ENCODE results near the gene PLXNA4.

PLXNA4 gene

GRCh38 chr7:132124575-132124974 lies 451.7 kb downstream of the PLXNA4 start:
- DNase-seq: no peak

- DNase-seq: no peak
These were observed 452.5 kb downstream of the PLXNA4 start for GRCh38 chr7:132123773-132124172.

- no peak for DNase-seq
These were observed 453.4 kb downstream of the PLXNA4 start for GRCh38 chr7:132122901-132123300.

GRCh38 chr7:132121987-132122386 lies 454.3 kb downstream of the PLXNA4 start:
- no peak for DNase-seq

GRCh38 chr7:132118641-132119040 lies 457.6 kb downstream of the PLXNA4 start:
- DNase-seq: no peak

- no peak for DNase-seq
These were observed 458.6 kb downstream of the PLXNA4 start for GRCh38 chr7:132117636-132118035.

GRCh38 chr7:132117181-132117580 lies 459.1 kb downstream of the PLXNA4 start:
- DNase-seq: no peak

GRCh38 chr7:132116369-132116768 lies 459.9 kb downstream of the PLXNA4 start:
- DNase-seq: no peak

GRCh38 chr7:132115758-132116157 lies 460.5 kb downstream of the PLXNA4 start:
- no peak for DNase-seq

- no peak for DNase-seq
These were observed 461.2 kb downstream of the PLXNA4 start for GRCh38 chr7:132115028-132115427.

- DNase-seq: no peak
These were observed 461.9 kb downstream of the PLXNA4 start for GRCh38 chr7:132114411-132114810.

GRCh38 chr7:132113536-132114371 lies 462.5 kb downstream of the PLXNA4 start:
- DNase-seq: peak; percentile 32

- DNase-seq: no peak
These were observed 463.6 kb downstream of the PLXNA4 start for GRCh38 chr7:132112657-132113056.

GRCh38 chr7:132112106-132112505 lies 464.2 kb downstream of the PLXNA4 start:
- DNase-seq: peak; percentile 38

- no peak for DNase-seq
These were observed 465.6 kb downstream of the PLXNA4 start for GRCh38 chr7:132110692-132111091.

- DNase-seq: no peak
These were observed 466.5 kb downstream of the PLXNA4 start for GRCh38 chr7:132109769-132110168.

- DNase-seq: no peak
These were observed 467.7 kb downstream of the PLXNA4 start for GRCh38 chr7:132108563-132108962.

- DNase-seq: no peak
These were observed 469.8 kb downstream of the PLXNA4 start for GRCh38 chr7:132106491-132106890.

- no peak for DNase-seq
These were observed 471.2 kb downstream of the PLXNA4 start for GRCh38 chr7:132105096-132105495.

GRCh38 chr7:132103718-132104117 lies 472.6 kb downstream of the PLXNA4 start:
- DNase-seq: no peak

- no peak for DNase-seq
These were observed 473.3 kb downstream of the PLXNA4 start for GRCh38 chr7:132102942-132103341.

- DNase-seq: no peak
These were observed 473.9 kb downstream of the PLXNA4 start for GRCh38 chr7:132102391-132102790.

- DNase-seq: no peak
These were observed 475.3 kb downstream of the PLXNA4 start for GRCh38 chr7:132100981-132101380.

GRCh38 chr7:132100483-132100882 lies 475.8 kb downstream of the PLXNA4 start:
- no peak for DNase-seq

- DNase-seq: no peak
These were observed 477.1 kb downstream of the PLXNA4 start for GRCh38 chr7:132099163-132099562.
